Progenitor cell of endocrine pancreas (in vitro differentiated cells): Measurements from ENCODE around the gene SAYSD1. TPM values are rescaled to one million over a fixed set of nuclear protein-coding genes. Genes with fewer than 3 reads are reported as not detected.
A peak's percentile ranks its signal among the peaks of the same experiment; 100 is the strongest.

Experiments
- DNase-seq: peaks from one replicate; pipeline ENCODE4 v3.0.0; 2021; ENCODE audit warnings: low spot score; ENCODE audit not compliant: unreplicated experiment
- H3K27ac Mint-ChIP-seq: 2 replicates; pipeline ENCODE4 v1.8.0; 2021; ENCODE audit warnings: mild to moderate bottlenecking, moderate library complexity, mixed read lengths
- H3K27me3 Mint-ChIP-seq: 2 replicates; pipeline ENCODE4 v1.8.0; 2021; ENCODE audit warnings: mixed read lengths
- H3K36me3 Mint-ChIP-seq: 2 replicates; pipeline ENCODE4 v1.8.0; 2022; ENCODE audit warnings: mixed read lengths; ENCODE audit not compliant: insufficient read depth
- H3K4me1 Mint-ChIP-seq: 2 replicates; pipeline ENCODE4 v1.8.0; 2021; ENCODE audit warnings: low read depth, mixed read lengths
- H3K4me3 Mint-ChIP-seq: 2 replicates; pipeline ENCODE4 v1.8.0; 2021; ENCODE audit warnings: low read depth, mild to moderate bottlenecking, moderate library complexity, mixed read lengths
- H3K9me3 Mint-ChIP-seq: 2 replicates; pipeline ENCODE4 v1.8.0; 2021; ENCODE audit warnings: low read depth, mixed read lengths
- total RNA-seq: library from RNA; stranded (reverse); gene quantifications from 2 replicates; pipeline ENCODE4 v1.2.1, GENCODE V29; 2021
- TF ChIP-seq, protein P1 (sequence below): fragments of 200-600 bp; sonication (generic); IDR thresholded peaks from one replicate; pipeline ENCODE4 v1.5.0; 2021; ENCODE audit warnings: antibody characterized with exemption, mild to moderate bottlenecking; ENCODE audit not compliant: unreplicated experiment

SAYSD1 gene
- total RNA-seq, 1 donor from 2014 or later, result 17.4 TPM

- Mint-ChIP-seq H3K27me3 (peaks cover 3% of the 10 kb centered on the region), H3K27ac (no peak overlapping the region), H3K9me3 (no peaks in the 10 kb centered on the region), H3K4me1 (peaks cover 13% of the 10 kb centered on the region), H3K4me3 (no peak overlapping the region), H3K36me3 (peaks cover 6% of the 10 kb centered on the region)
- no peak for DNase-seq
- TF ChIP-seq, protein P1, sequence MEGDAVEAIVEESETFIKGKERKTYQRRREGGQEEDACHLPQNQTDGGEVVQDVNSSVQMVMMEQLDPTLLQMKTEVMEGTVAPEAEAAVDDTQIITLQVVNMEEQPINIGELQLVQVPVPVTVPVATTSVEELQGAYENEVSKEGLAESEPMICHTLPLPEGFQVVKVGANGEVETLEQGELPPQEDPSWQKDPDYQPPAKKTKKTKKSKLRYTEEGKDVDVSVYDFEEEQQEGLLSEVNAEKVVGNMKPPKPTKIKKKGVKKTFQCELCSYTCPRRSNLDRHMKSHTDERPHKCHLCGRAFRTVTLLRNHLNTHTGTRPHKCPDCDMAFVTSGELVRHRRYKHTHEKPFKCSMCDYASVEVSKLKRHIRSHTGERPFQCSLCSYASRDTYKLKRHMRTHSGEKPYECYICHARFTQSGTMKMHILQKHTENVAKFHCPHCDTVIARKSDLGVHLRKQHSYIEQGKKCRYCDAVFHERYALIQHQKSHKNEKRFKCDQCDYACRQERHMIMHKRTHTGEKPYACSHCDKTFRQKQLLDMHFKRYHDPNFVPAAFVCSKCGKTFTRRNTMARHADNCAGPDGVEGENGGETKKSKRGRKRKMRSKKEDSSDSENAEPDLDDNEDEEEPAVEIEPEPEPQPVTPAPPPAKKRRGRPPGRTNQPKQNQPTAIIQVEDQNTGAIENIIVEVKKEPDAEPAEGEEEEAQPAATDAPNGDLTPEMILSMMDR, result no peak
Measured at GRCh38 chr6:39100358-39100757, 14.6 kb downstream of the SAYSD1 start.

- peaks cover 44% of the 10 kb centered on the region for H3K4me1 Mint-ChIP-seq
- no peaks in the 10 kb centered on the region for H3K36me3 Mint-ChIP-seq
- no peak overlapping the region for H3K27ac Mint-ChIP-seq
- no peaks in the 10 kb centered on the region for H3K27me3 Mint-ChIP-seq
- TF ChIP-seq, protein P1, result no peak
- H3K4me3 Mint-ChIP-seq, result no peak overlapping the region
- H3K9me3 Mint-ChIP-seq, result no peaks in the 10 kb centered on the region
- no peak for DNase-seq
Measured at GRCh38 chr6:39095578-39095977, 19.4 kb downstream of the SAYSD1 start.

DNA sequence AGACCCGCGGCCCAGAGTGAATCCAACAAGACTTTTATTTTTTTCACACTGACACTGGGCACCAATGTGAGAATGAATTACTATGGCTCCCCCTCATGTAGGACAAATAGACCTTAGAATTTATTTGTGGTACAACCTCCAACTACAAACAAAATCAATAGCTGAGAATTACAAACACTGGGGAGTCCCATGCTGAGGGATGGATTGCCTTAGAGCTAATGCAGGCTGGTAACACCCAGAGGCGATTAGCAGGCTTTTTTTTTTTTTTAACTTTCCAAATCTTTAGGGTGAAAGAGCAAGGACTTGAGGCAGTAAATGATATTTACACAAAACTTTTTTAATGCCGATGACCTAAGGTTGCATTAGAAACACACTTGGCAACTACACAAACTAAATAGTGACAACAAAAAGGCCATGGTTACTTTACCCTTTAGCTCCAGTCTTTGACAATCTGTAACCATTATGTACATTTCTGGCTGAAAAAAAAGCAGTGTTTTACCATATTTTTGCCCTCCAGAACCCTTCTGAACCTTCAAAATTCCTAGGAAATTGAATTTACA lies 21.8 kb downstream of the SAYSD1 start:
- TF ChIP-seq, protein P1, result no peak
- Mint-ChIP-seq H3K9me3 (no peaks in the 10 kb centered on the region), H3K27me3 (no peaks in the 10 kb centered on the region), H3K27ac (peak overlapping the region; percentile 21), H3K36me3 (no peaks in the 10 kb centered on the region), H3K4me1 (peaks cover 53% of the 10 kb centered on the region), H3K4me3 (no peak overlapping the region)
- no peak for DNase-seq

DNA sequence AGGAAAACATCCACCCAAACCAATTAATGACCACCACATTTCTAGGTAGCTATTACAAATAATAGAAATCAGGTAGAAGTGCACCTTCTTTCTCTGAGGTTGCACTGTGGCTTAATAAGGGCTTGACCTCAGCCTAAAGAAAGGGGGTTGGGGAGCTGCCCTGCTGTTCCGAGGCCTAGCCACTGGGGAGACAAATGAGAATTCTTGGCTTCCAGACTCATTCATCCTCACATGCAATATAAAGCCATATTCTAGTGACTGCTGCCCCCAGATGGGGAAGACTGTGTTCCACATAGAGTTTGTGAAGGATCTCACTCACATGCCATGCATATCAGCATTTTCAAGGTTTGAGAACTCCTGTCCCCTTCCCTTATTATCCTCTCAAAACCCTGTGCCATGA lies 22.9 kb downstream of the SAYSD1 start:
- peaks cover 2% of the 10 kb centered on the region for H3K27me3 Mint-ChIP-seq
- no peaks in the 10 kb centered on the region for H3K9me3 Mint-ChIP-seq
- H3K4me3 Mint-ChIP-seq, result no peak overlapping the region
- no peak overlapping the region for H3K27ac Mint-ChIP-seq
- TF ChIP-seq, protein P1, result peak; percentile 32
- peaks cover 52% of the 10 kb centered on the region for H3K4me1 Mint-ChIP-seq
- no peaks in the 10 kb centered on the region for H3K36me3 Mint-ChIP-seq
- DNase-seq, result no peak

GRCh38 chr6:39091220-39091619 lies 23.8 kb downstream of the SAYSD1 start:
- TF ChIP-seq, protein P1, result no peak
- H3K9me3 Mint-ChIP-seq, result no peaks in the 10 kb centered on the region
- DNase-seq, result no peak
- H3K4me3 Mint-ChIP-seq, result no peak overlapping the region
- H3K27me3 Mint-ChIP-seq, result peaks cover 10% of the 10 kb centered on the region
- H3K36me3 Mint-ChIP-seq, result no peaks in the 10 kb centered on the region
- no peak overlapping the region for H3K27ac Mint-ChIP-seq
- peaks cover 48% of the 10 kb centered on the region for H3K4me1 Mint-ChIP-seq
